K562 (cell line): Measurements from ENCODE around the gene BICD1. TPM values are rescaled to one million over a fixed set of nuclear protein-coding genes. Genes with fewer than 3 reads are reported as not detected.

Source experiments
- ATAC-seq: fragments of 200-7000 bp; cut with Tn5 transposase; 3 replicates; pipeline ENCODE4 v1.9.1; 2020; ENCODE audit warnings: moderate library complexity
- BruUV-seq: library from RNA; stranded (reverse); fragments of 400-500 nt; replicated peaks from 2 replicates; lab custom pipeline; 2021; lab: Mats Ljungman, UMichigan
- CTCF ChIA-PET: fragments of 300-600 bp; formaldehyde crosslinking; extraction: SDS; loops from one replicate; lab custom pipeline; 2021; ENCODE audit warnings: low intra/inter-chr PET ratio; lab: Yijun Ruan, JAX
- POLR2A ChIA-PET: fragments of 300-600, 350-650 bp; sonication (Branson Sonifier 250); formaldehyde crosslinking; extraction: SDS; loops from one replicate; lab custom pipeline; 2021; ENCODE audit warnings: antibody characterized with exemption, inconsistent platforms; lab: Yijun Ruan, JAX
- DNase-seq, 4 experiments: peaks; one replicate each; pipeline versions ENCODE4 v3.0.0 to v3.0.0-alpha.2; 2011 to 2018; ENCODE audit warnings: low spot score in 3 of 4, mixed read lengths in 3 of 4; ENCODE audit errors: extremely low read depth in 1 of 4
- FAIRE-seq: peaks from 2 replicates; lab custom pipeline; 2011; peaks lifted over from hg19 to GRCh38; lab: Jason Lieb, UNC
- H2AFZ ChIP-seq: 2 replicates; pipeline ENCODE4 v1.6.0; 2011; ENCODE audit warnings: low read depth, low read length, control low read depth, inconsistent platforms
- H3K27ac ChIP-seq: fragments of 200-600 bp; 3 replicates; pipeline ENCODE4 v1.8.0; 2011; ENCODE audit warnings: low read depth, mild to moderate bottlenecking, control low read depth, inconsistent platforms, low read length, moderate library complexity, mixed read lengths; ENCODE audit errors: extremely low read depth
- H3K27me3 ChIP-seq, 2 experiments: fragments of 300-600 bp in 1 of 2; 2 replicates in 1 of 2; 3 replicates in 1 of 2; pipeline versions ENCODE4 v1.6.0 to v1.8.0; 2011; ENCODE audit warnings: inconsistent platforms in 2 of 2, low read length in 2 of 2, mild to moderate bottlenecking in 1 of 2, mixed read lengths in 1 of 2, moderate library complexity in 1 of 2; ENCODE audit not compliant: control insufficient read depth in 2 of 2, insufficient read depth in 2 of 2
- H3K36me3 ChIP-seq: fragments of 300-600 bp; 3 replicates; pipeline ENCODE4 v1.8.0; 2011; ENCODE audit warnings: mild to moderate bottlenecking, low read length, inconsistent platforms; ENCODE audit not compliant: control insufficient read depth, insufficient read depth
- H3K4me1 ChIP-seq, 2 experiments: fragments of 200-600 bp in 1 of 2; replicated peaks in 1 of 2; 2 replicates in 1 of 2; 3 replicates in 1 of 2; pipeline versions ENCODE4 v1.5.1 to v1.8.0; 2011; ENCODE audit warnings: inconsistent platforms in 2 of 2, low read length in 2 of 2, mild to moderate bottlenecking in 1 of 2, mixed read lengths in 1 of 2, moderate library complexity in 1 of 2; ENCODE audit not compliant: control insufficient read depth in 2 of 2, insufficient read depth in 2 of 2
- H3K4me2 ChIP-seq: 2 replicates; pipeline ENCODE4 v1.6.1; 2011; ENCODE audit warnings: low read length, control low read depth, inconsistent platforms, mixed read lengths; ENCODE audit not compliant: insufficient read depth
- H3K4me3 ChIP-seq: fragments of 200-600 bp; sonication (generic), shearing (Covaris generic); 2 replicates; pipeline ENCODE4 v1.5.1; 2016; ENCODE audit warnings: control low read depth, inconsistent platforms
- H3K79me2 ChIP-seq: fragments of 200-600 bp; 3 replicates; pipeline ENCODE4 v1.8.0; 2011; ENCODE audit warnings: low read length, inconsistent platforms; ENCODE audit not compliant: control insufficient read depth, insufficient read depth
- H3K9ac ChIP-seq, 2 experiments: 2 replicates each; pipeline versions ENCODE4 v1.6.0 to v1.6.1; 2011; ENCODE audit warnings: low read depth in 2 of 2, low read length in 2 of 2, control low read depth in 1 of 2, inconsistent platforms in 1 of 2, mild to moderate bottlenecking in 1 of 2, mixed read lengths in 1 of 2; ENCODE audit not compliant: insufficient read depth in 1 of 2
- H3K9me1 ChIP-seq: one replicate; pipeline ENCODE4 v1.6.0; 2011; ENCODE audit warnings: inconsistent platforms, mild to moderate bottlenecking, low read length, moderate library complexity; ENCODE audit not compliant: control insufficient read depth, insufficient read depth
- H3K9me3 ChIP-seq: replicated peaks from 2 replicates; pipeline ENCODE4 v1.5.1; 2011; ENCODE audit warnings: low read depth, low read length, inconsistent platforms; ENCODE audit not compliant: control insufficient read depth, insufficient read depth
- H4K20me1 ChIP-seq: replicated peaks from 2 replicates; pipeline ENCODE4 v1.6.1; 2011; ENCODE audit warnings: low read length, inconsistent platforms, mixed read lengths; ENCODE audit not compliant: control insufficient read depth, insufficient read depth
- ERF ChIP-seq: fragments of 450-650 bp; formaldehyde crosslinking; IDR thresholded peaks from 2 replicates; pipeline ENCODE4 v1.4.0; 2020; ENCODE audit warnings: mild to moderate bottlenecking, mixed read lengths
- HNRNPL ChIP-seq: fragments of 200-400 bp; formaldehyde crosslinking; IDR thresholded peaks from 2 replicates; pipeline ENCODE4 v1.6.1; 2017; ENCODE audit warnings: low read depth, mild to moderate bottlenecking, low read length
- PHB ChIP-seq: fragments of 250-450 bp; sonication (Bioruptor Pico); IDR thresholded peaks from 2 replicates; pipeline ENCODE4 v1.5.0; 2021
- SIN3B ChIP-seq: fragments of 450-650 bp; IDR thresholded peaks from 2 replicates; pipeline ENCODE4 v1.6.1; 2017; ENCODE audit warnings: low read depth, mild to moderate bottlenecking, moderate library complexity
- THAP7 ChIP-seq: fragments of 250-450 bp; sonication (Bioruptor Pico); IDR thresholded peaks from 2 replicates; pipeline ENCODE4 v1.5.0; 2021
- TSC22D4 ChIP-seq: fragments of 450-650 bp; IDR thresholded peaks from 2 replicates; pipeline ENCODE4 v1.6.1; 2016; ENCODE audit warnings: missing genetic modification characterization, missing biosample characterization, control low read depth
- USF2 ChIP-seq: sonication (generic); formaldehyde crosslinking; IDR thresholded peaks from 2 replicates; pipeline ENCODE4 v1.5.0; 2020; ENCODE audit warnings: missing genetic modification reagents
- ZBTB1 ChIP-seq: sonication (generic); formaldehyde crosslinking; IDR thresholded peaks from 2 replicates; pipeline ENCODE4 v1.8.1; 2023; ENCODE audit warnings: missing genetic modification reagents, low read depth, mild to moderate bottlenecking, borderline replicate concordance
- ZNF24 ChIP-seq: fragments of 450-650 bp; IDR thresholded peaks from 2 replicates; pipeline ENCODE4 v1.6.1; 2016
- in situ Hi-C: fragments of 300-500 bp; cut with MboI; formaldehyde crosslinking; loops from 4 replicates; pipeline ENCODE4 v1.15.0; 2018; ENCODE audit warnings: inconsistent platforms, mixed read lengths
- intact Hi-C: fragments of 100-400 bp; cut with micrococcal nuclease; formaldehyde crosslinking; loops from 2 replicates; pipeline ENCODE4 v1.14.2; 2022
- polyA plus RNA-seq, 8 experiments: library from polyadenylated mRNA; depleted of rRNA in 4 of 8; stranded (reverse) in 5 of 8; unstranded in 3 of 8; fragments of >200 nt; fragmentation: Nextera tagmentation in 2 of 8; fragmentation: Illumina TruSeq in 1 of 8; extraction: Ambion mirVana in 2 of 8; extraction: Trizol in 1 of 8; gene quantifications; 2 replicates each; pipeline versions ENCODE4 v1.2.1 to v1.2.3, GENCODE V29; 2011 to 2014; ENCODE audit warnings: inconsistent platforms in 1 of 8, missing spikeins in 1 of 8
- total RNA-seq, 7 experiments: library from RNA; depleted of rRNA in 6 of 7; stranded (reverse); fragments of >200 nt in 6 of 7; fragmentation: Illumina TruSeq in 2 of 7; extraction: Trizol in 2 of 7; gene quantifications; 2 replicates each; pipeline versions ENCODE4 v1.2.1 to v1.2.3, GENCODE V29; 2011 to 2021; ENCODE audit warnings: low replicate concordance in 1 of 7
- TF ChIP-seq, protein P1 (sequence below): fragments of 450-650 bp; IDR thresholded peaks from 2 replicates; pipeline ENCODE4 v1.6.1; 2017; ENCODE audit warnings: mild to moderate bottlenecking, moderate library complexity

BICD1 gene
- total and polyA plus RNA-seq, 9 of the 15 experiments (the other 6 are each of a cell fraction or from before 2014, with no cell fraction given): 3.5 to 21.1 (median 12.5) TPM

DNA sequence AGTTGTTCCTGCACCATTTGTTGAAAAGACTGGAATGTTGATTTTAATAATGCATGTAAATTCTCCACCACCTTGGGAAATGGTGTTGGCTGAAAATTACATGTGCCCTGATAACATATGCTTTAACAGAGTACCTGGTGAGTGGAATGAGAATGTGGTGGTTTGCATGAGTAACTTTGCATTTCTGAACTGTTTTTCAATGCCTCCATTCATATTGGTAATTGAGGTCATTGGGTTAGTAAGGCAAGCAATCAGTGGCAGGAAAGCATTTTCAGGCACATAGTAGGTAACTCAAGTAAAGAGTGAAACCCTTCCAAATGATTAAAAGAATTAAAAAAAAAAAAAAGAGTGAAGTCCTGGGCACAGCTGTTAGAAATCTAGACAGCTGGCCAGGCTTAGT, 32.2 kb upstream of the BICD1 start:
- Histone ChIP-seq H3K9me1 (no peaks in the 10 kb centered on the region), H3K79me2 (no peaks in the 10 kb centered on the region), H3K9ac (no peak overlapping the region), H3K4me1 (no peaks in the 10 kb centered on the region), H3K9me3 (no peaks in the 10 kb centered on the region), H3K27ac (no peak overlapping the region), H3K4me3 (no peak overlapping the region), H3K27me3 (no peaks in the 10 kb centered on the region), H3K36me3 (no peaks in the 10 kb centered on the region), H3K4me2 (no peak overlapping the region), H4K20me1 (no peaks in the 10 kb centered on the region), H2AFZ (no peak overlapping the region)
- no peak for ATAC-seq
- in situ Hi-C loops: no loop called here
- intact Hi-C loops: no loop called here
- BruUV-seq: no TSS peak
- FAIRE-seq: no peak
- ChIA-PET POLR2A (no interaction called here), CTCF (no interaction called here)
- DNase-seq: no peak
- TF ChIP-seq SIN3B (no peak), ZBTB1 (CRISPR knock-in tag) (no peak), HNRNPL (no peak), PHB (CRISPR knock-in tag) (no peak), ZNF24 (no peak), TSC22D4 (tag) (no peak), THAP7 (CRISPR knock-in tag) (no peak), USF2 (CRISPR knock-in tag) (no peak), ERF (CRISPR knock-in tag) (no peak)
- TF ChIP-seq, protein P1, sequence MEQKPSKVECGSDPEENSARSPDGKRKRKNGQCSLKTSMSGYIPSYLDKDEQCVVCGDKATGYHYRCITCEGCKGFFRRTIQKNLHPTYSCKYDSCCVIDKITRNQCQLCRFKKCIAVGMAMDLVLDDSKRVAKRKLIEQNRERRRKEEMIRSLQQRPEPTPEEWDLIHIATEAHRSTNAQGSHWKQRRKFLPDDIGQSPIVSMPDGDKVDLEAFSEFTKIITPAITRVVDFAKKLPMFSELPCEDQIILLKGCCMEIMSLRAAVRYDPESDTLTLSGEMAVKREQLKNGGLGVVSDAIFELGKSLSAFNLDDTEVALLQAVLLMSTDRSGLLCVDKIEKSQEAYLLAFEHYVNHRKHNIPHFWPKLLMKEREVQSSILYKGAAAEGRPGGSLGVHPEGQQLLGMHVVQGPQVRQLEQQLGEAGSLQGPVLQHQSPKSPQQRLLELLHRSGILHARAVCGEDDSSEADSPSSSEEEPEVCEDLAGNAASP: no peak
